Psoas muscle (tissue), 8 donors: ENCODE data around the gene BCLAF1. TPM values are rescaled to one million over a fixed set of nuclear protein-coding genes. Genes with fewer than 3 reads are reported as not detected.

ENCODE experiments used
- ATAC-seq, 4 donors: fragments of 200-7000 bp; cut with Tn5 transposase; one replicate each; pipeline ENCODE4 v1.9.1; 2020; ENCODE audit warnings: moderate library complexity in 3 of 4, mild to moderate bottlenecking in 2 of 4
- DNase-seq, 2 donors: peaks; one replicate each; pipeline ENCODE4 v3.0.0-alpha.2; 2020
- H3K27ac ChIP-seq: fragments of 200-600 bp; one replicate; pipeline ENCODE4 v1.8.0; 2022
- H3K27me3 ChIP-seq, 3 donors: fragments of 200-600 bp in 1 of 3; one replicate each; pipeline versions ENCODE4 v1.6.1 to v1.8.0; 2013 to 2022; ENCODE audit warnings: low read length in 2 of 3, mild to moderate bottlenecking in 2 of 3, moderate library complexity in 1 of 3; ENCODE audit not compliant: insufficient read depth in 3 of 3
- H3K36me3 ChIP-seq, 2 donors: fragments of 200-600 bp in 1 of 2; one replicate each; pipeline versions ENCODE4 v1.6.1 to v1.8.0; 2013 to 2022; ENCODE audit warnings: low read depth in 1 of 2, mild to moderate bottlenecking in 1 of 2, moderate library complexity in 1 of 2; ENCODE audit not compliant: insufficient read depth in 1 of 2
- H3K4me1 ChIP-seq: fragments of 200-600 bp; one replicate; pipeline ENCODE4 v1.8.0; 2022
- H3K4me3 ChIP-seq: fragments of 200-600 bp; one replicate; pipeline ENCODE4 v1.8.0; 2022; ENCODE audit warnings: mild to moderate bottlenecking
- H3K9me3 ChIP-seq: fragments of 200-600 bp; one replicate; pipeline ENCODE4 v1.8.0; 2022
- CTCF ChIP-seq: fragments of 200-600 bp; IDR thresholded peaks from one replicate; pipeline ENCODE4 v1.8.0; 2022; ENCODE audit warnings: antibody characterized with exemption
- WGBS, 3 donors: extraction: QIAGEN DNeasy Blood & Tissue Kit; methylation state at CpG; one replicate each; pipeline versions ENCODE4 v1.1.6 to v1.1.7; 2013; 5-methylcytosine and 5-hydroxymethylcytosine counted together
- intact Hi-C, 2 donors: fragments of 100-400 bp; cut with DNase I; formaldehyde crosslinking; loops; one replicate each; pipeline versions ENCODE4 v1.11.0 to v1.14.2; 2022
- polyA plus RNA-seq, 3 donors: library from polyadenylated mRNA; stranded (reverse); fragments of 200-250 nt; gene quantifications; one replicate each; pipeline ENCODE4 v1.2.3, GENCODE V29; 2013
- total RNA-seq, 4 donors: library from RNA; stranded (reverse); fragmentation: NEBNext Ultra II Directional in 2 of 4; extraction: Animal tissue kit (Norgen Biotek cat#: 25700) in 2 of 4; gene quantifications; one replicate each; pipeline versions ENCODE4 v1.2.1 to v1.2.4, GENCODE V29; 2021 to 2023
- donor health status: healthy with polysubstance abuse.
- donor health status: DM: no; HTN: no; CAD: no; lungs with moderate emphysema.
- donor health status: Bipolar disorder and iron deficiency.
- donor health status: healthy.
- donor health status: DM: yes; HTN: yes; CAD: no.
- donor health status: DM: no; HTN: no; CAD: no.
- donor health status: DM: no; HTN: no; CAD: no.
- donor health status: DM: yes; HTN: yes; CAD: no.

The BCLAF1 gene
- total and polyA plus RNA-seq, 7 donors, result 22.9 to 110 (median 82.5) TPM

- no peaks in the 10 kb centered on the region for H3K9me3 ChIP-seq
- WGBS, 3 donors, result 90 to 93% (median 91%) methylated on average over 2 of the region's 2 CpGs
- DNase-seq (no peak), ATAC-seq (no peak)
- no peaks in the 10 kb centered on the region for H3K4me1 ChIP-seq
- no peak overlapping the region for H3K4me3 ChIP-seq
- H3K36me3 ChIP-seq, result no peaks in the 10 kb centered on the region
- peaks cover 0 to 2% (median 0%) of the 10 kb centered on the region in 3 donors for H3K27me3 ChIP-seq
- no peak for TF ChIP-seq CTCF
- intact Hi-C loops, result no loop called here
- no peak overlapping the region for H3K27ac ChIP-seq
These were observed 80.2 kb downstream of the BCLAF1 start for GRCh38 chr6:136209496-136209895.

GRCh38 chr6:136208783-136209182 lies 80.9 kb downstream of the BCLAF1 start:
- no peaks in the 10 kb centered on the region for H3K9me3 ChIP-seq
- no peak for ATAC-seq
- no peak for DNase-seq
- intact Hi-C loops, result no loop called here
- H3K36me3 ChIP-seq, result no peaks in the 10 kb centered on the region
- no peaks in the 10 kb centered on the region for H3K4me1 ChIP-seq
- whole genome bisulfite sequencing, 3 donors, result 94 to 95% (median 94%) methylated on average over 4 of the region's 4 CpGs
- no peak overlapping the region for H3K27ac ChIP-seq
- no peak for TF ChIP-seq CTCF
- H3K27me3 ChIP-seq, result peaks cover 0 to 2% (median 0%) of the 10 kb centered on the region in 3 donors
- no peak overlapping the region for H3K4me3 ChIP-seq

Other genes starting within 250 kb of the BCLAF1 start
- gene MTFR2, start 39.5 kb downstream of the BCLAF1 start, total RNA-seq, result under 1 TPM in 3 of 4 donors, not detected in 1; 0.20 to 0.95 (median 0.62) TPM
- under 1 TPM; 0.07 to 0.62 (median 0.09) TPM for gene MTFR2, start 39.5 kb downstream of the BCLAF1 start, polyA plus RNA-seq